Measurements from ENCODE around the gene NAA35.
"Not testable (repeated sequence)": the region's sequence is repeated elsewhere in the genome, so short reads cannot be mapped to it uniquely, and the experiment has no call there.

Gene NAA35

GRCh38 chr9:85949586-85950335 is 8.8 kb downstream of the NAA35 start:
- no peak for DNase-seq

DNA sequence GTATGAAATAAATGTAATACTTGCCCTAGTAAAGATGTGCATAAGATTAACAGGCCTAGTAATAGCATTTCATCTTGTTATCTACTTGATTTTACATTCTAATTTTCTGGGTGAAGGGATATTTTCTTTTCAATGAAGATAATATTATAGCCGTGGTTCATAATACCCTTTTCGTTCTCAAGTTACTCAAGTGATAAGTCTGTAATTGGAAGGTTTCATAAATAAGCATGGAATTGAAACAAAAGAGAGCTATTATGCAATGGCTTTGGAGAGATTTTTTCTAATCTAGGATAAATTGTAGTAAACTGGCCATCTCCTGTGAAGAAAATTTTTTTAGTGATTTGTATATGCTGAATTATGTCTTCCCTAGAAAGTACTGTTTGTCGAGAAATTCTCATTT is 19.0 kb downstream of the NAA35 start:
- DNase-seq = no peak

GRCh38 chr9:85960688-85961093 is 19.7 kb downstream of the NAA35 start:
- DNase-seq = peak; percentile 29

DNA sequence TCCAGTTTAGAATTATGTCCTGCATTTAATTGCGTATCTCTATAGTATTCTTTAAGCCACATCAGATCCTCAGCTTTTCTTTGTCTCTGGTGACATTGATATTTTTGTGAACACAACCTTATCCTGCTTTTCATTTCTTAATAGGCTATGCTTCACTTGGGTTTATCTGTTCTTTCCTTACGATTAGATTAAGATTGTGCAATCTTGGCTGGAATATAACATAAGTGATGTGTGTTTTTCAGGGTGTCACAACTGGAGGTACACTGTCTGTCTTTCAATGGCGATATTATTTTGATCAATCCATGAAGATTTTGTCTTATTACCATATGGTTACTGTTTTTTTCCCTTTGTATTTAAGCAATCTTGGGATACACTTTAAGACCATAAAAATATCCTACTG is 23.6 kb downstream of the NAA35 start:
- no peak for DNase-seq

- no peak for DNase-seq
These were observed 24.0 kb downstream of the NAA35 start for GRCh38 chr9:85964949-85965348.

- no peak for DNase-seq
These were observed 28.8 kb downstream of the NAA35 start for GRCh38 chr9:85969727-85970126.

- DNase-seq = no peak
These were observed 30.8 kb downstream of the NAA35 start for GRCh38 chr9:85971731-85972130.

GRCh38 chr9:85973238-85973637 is 32.3 kb downstream of the NAA35 start:
- no peak for DNase-seq

- not testable (repeated sequence) for DNase-seq
These were observed 33.2 kb downstream of the NAA35 start for GRCh38 chr9:85974055-85974547.

DNA sequence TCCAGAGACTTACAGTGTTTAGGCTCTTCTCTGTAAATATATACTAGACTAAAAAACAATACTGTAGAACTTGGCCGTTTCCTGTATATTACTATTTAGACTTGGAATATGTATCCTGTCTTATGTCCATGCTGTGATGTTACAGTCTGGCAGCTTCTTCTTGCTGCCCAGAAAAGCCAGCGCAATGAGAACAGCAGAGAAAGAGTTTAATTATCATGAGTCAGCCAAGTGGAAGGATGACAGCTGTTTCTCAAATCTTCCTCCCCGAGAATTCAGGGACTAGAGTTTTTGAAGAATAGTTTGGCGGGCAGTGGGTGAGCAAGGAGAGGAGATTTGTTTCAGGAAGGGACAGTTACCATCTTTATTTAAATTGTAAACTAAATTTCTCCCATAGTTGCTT is 37.5 kb downstream of the NAA35 start:
- no peak for DNase-seq

- DNase-seq = no peak
These were observed 40.4 kb downstream of the NAA35 start for GRCh38 chr9:85981369-85981768.

GRCh38 chr9:85984457-85984856 is 43.5 kb downstream of the NAA35 start:
- DNase-seq = no peak

DNA sequence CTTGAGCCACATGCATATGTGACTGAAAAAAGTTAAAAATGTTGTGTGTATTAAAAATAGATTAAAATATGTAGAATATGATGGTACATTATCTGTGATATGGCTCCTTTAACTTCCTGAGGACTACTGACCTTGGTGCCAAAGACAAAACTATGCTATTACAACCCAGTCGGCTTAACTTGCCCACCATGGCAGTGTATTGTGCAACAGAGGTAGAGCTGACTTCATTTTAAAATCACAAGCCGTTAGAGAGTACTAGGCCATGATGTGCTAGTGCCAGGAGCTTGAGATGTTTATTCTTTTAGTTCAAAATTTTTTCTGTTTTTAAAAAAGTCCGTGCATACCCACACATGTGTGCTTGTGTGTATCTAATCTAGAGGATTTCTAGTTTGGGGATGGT is 46.3 kb downstream of the NAA35 start:
- no peak for DNase-seq

GRCh38 chr9:85994191-85994590 is 53.2 kb downstream of the NAA35 start:
- no peak for DNase-seq

DNA sequence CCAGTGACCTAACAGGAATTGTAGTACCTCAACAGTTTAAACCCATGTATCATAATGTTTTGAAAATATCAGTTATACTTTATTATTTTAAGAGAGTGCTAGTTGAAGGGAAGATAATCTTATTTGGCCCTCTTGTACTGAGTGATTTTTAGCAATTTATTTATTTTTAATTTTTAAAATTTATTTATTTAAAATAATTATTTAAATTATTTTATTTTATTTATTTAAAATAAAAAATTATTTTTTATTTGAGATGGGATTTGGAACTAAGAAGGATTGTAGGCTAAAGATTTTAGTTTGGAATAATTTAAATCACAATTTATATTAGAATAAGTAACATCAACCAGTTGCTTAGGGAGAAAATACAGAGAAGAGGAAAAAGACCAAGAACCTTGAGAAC is 54.2 kb downstream of the NAA35 start:
- no peak for DNase-seq

DNA sequence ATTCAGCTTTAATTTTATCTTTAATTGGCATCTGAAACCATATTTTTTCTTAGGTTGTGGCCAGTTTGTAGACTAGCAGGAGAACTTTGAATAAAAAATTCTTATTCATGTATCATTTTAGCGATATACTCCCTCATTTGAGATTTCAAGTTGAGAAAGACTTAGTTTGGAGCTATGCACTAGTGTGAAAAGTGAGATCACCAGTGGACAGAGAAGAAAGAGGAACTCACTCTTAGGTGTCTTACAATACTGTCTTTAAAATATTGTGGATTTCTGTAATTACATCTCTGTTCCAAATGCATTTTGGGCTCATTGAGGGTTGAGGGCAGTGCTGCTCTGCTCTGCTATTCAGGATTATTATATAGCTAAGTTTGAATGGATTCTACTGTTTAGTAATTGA is 54.7 kb downstream of the NAA35 start:
- no peak for DNase-seq

DNA sequence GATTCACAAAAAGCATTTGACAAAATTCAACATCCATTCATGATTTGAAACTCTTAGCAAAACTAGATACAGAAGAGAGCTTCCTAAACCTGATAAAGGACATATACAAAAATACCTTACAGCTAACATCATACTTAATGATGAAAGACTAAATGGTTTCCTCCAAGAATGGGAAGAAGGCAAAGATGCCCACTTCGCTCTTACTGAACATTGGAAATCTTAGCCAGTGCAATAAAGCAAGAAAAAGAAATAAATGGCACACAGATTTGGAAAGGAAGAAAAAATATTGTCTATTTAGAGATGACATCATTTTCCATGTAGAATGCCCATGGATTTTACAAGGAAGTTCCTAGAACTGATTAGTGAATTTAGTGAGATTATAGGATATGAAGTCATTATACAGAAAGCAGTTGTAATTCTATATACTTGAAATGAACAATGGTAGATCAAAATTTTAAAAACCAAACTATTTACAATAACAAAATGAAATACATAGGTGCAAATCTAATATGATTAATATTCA is 64.4 kb downstream of the NAA35 start:
- no peak for DNase-seq

DNA sequence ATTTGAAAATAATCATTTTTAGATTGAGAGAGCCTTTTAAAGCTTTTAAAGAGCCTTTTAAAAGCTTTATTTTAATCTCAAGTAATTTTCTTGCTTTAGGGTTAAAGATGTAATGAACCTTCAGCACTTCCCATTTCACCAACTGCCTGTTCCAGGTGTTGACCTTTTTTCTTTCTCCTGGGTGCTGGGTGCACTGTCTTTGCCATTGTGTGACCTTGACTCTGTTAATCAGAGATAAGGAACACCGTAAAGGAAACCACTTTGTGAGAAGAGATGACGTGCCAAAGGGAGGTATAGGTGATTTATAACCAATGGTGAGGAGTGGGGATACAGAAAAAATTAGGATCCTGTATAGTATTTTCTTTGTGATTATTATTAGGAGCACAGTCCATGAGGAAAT is 68.2 kb downstream of the NAA35 start:
- DNase-seq = no peak

GRCh38 chr9:86020731-86021130 is 79.8 kb downstream of the NAA35 start:
- DNase-seq = no peak

DNA sequence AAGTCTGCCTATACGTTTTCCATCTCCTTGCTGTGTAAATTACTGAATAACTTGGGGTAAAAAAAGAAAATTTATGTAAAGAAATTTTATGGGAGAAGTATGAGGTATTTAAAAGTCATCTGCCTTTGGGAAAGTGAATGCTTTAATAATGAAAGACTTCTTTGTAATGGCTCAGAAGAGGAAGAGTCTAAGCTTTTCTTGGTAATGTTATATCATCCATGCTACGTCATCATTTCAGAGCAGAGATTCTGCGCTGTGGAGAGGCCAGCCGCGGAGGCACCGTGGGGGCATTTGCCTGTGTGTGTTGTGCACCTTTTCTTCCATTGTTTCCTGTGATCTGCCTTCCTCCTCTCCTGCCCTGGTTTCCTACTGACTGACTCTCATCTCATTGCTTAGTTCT is 80.2 kb downstream of the NAA35 start:
- no peak for DNase-seq

GRCh38 chr9:86022687-86023266 is 81.8 kb downstream of the NAA35 start:
- DNase-seq = no peak

DNA sequence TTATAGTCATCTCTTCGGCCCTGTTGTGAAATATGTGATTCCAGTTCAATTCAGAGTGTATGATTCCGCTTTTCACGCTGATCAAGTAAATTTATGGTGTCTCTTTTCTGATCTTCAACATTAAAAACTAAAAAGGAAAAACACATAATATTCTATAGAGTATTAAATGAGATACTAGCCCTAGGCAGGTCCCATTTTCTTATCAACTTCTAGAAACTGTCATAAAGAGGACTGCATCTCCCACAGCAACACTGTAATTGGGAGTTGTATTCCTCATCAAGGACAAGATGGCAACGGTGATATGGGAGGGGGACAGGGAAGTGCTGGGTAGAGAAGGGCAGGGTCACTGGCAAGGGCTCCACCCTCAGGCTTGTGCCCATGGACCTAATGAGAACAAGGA is 86.8 kb downstream of the NAA35 start:
- no peak for DNase-seq

GRCh38 chr9:86034863-86035734 is 94.2 kb downstream of the NAA35 start:
- DNase-seq = peak; percentile 23

Data from NCI-H748 treated with DMSO at 0.1 percent for 48 hours (cell line).